Gastroesophageal sphincter (tissue), 3 donors: ENCODE results near the gene HSD17B3.

Experiments
- POLR2A ChIP-seq, 2 donors: fragments of 450-650 bp; IDR thresholded peaks; one replicate each; pipeline ENCODE4 v1.6.1; 2017; ENCODE audit warnings: antibody characterized with exemption in 2 of 2, mild to moderate bottlenecking in 2 of 2, moderate library complexity in 1 of 2
- TF ChIP-seq, protein P1 (sequence below), 4 experiments: fragments of 200-600 bp in 2 of 4; fragments of 450-650 bp in 2 of 4; sonication (generic) in 1 of 4; IDR thresholded peaks; one replicate each; pipeline ENCODE4 v1.5.1; 2017 to 2019; ENCODE audit warnings: antibody characterized with exemption in 4 of 4, mild to moderate bottlenecking in 2 of 4, moderate library complexity in 2 of 4

DNA sequence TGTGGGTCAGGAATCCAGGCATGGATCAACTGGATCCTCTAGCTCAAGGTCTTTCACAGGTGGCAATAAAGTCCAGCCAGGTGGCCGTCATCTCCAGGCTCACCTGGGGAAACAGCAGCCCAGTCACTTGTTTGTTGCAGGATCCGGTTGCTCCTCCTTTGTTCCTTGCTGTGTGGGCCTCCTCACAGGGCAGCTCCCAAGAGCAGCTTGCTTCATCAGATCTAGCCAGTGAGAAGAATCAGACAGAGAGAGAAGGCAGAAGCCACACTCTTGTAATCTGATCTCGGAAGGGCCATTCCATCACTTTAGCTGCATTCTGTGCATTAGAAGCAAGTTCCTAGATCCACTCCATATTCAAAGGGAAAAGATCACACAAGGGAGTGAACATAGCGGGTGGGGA lies 3.2 kb upstream of the HSD17B3 start:
- TF ChIP-seq, protein P1, sequence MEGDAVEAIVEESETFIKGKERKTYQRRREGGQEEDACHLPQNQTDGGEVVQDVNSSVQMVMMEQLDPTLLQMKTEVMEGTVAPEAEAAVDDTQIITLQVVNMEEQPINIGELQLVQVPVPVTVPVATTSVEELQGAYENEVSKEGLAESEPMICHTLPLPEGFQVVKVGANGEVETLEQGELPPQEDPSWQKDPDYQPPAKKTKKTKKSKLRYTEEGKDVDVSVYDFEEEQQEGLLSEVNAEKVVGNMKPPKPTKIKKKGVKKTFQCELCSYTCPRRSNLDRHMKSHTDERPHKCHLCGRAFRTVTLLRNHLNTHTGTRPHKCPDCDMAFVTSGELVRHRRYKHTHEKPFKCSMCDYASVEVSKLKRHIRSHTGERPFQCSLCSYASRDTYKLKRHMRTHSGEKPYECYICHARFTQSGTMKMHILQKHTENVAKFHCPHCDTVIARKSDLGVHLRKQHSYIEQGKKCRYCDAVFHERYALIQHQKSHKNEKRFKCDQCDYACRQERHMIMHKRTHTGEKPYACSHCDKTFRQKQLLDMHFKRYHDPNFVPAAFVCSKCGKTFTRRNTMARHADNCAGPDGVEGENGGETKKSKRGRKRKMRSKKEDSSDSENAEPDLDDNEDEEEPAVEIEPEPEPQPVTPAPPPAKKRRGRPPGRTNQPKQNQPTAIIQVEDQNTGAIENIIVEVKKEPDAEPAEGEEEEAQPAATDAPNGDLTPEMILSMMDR (IDR thresholded peaks at IDR 0.05) = no peak
- no peak for TF ChIP-seq POLR2A (IDR thresholded peaks at IDR 0.05)
